DND-41 (cell line): ENCODE results near the gene SLC25A41.
A peak's percentile ranks its signal among the peaks of the same experiment; 100 is the strongest.

Experiments
- ATAC-seq: fragments of 200-7000 bp; cut with Tn5 transposase; 3 replicates; pipeline ENCODE4 v1.9.1; 2021; ENCODE audit warnings: low read depth; ENCODE audit not compliant: insufficient read depth
- DNase-seq: peaks from one replicate; pipeline ENCODE4 v3.0.0-alpha.2; 2020
- H2AFZ ChIP-seq: 2 replicates; pipeline ENCODE4 v1.6.0; 2012; ENCODE audit warnings: low read depth, low read length
- H3K27ac ChIP-seq: 2 replicates; pipeline ENCODE4 v1.5.1; 2012; ENCODE audit warnings: low read length, inconsistent platforms
- H3K27me3 ChIP-seq: fragments of 200-600 bp; sonication (generic); 2 replicates; pipeline ENCODE4 v1.6.0; 2012; ENCODE audit warnings: low read length, mild to moderate bottlenecking, inconsistent platforms; ENCODE audit not compliant: insufficient read depth, poor library complexity
- H3K36me3 ChIP-seq: 2 replicates; pipeline ENCODE4 v1.5.1; 2012; ENCODE audit warnings: low read length, inconsistent platforms; ENCODE audit not compliant: insufficient read depth
- H3K4me1 ChIP-seq: 2 replicates; pipeline ENCODE4 v1.5.1; 2012; ENCODE audit warnings: mild to moderate bottlenecking, low read length; ENCODE audit not compliant: insufficient read depth
- H3K4me2 ChIP-seq: 2 replicates; pipeline ENCODE4 v1.6.0; 2012; ENCODE audit warnings: mild to moderate bottlenecking, moderate library complexity, low read length, inconsistent platforms; ENCODE audit not compliant: insufficient read depth
- H3K4me3 ChIP-seq, 2 experiments: fragments of 200-600 bp in 1 of 2; shearing (Covaris generic) in 1 of 2; 2 replicates each; pipeline ENCODE4 v1.5.1; 2012 to 2016; ENCODE audit warnings: inconsistent platforms in 2 of 2, low read length in 2 of 2, mild to moderate bottlenecking in 2 of 2, low read depth in 1 of 2, moderate library complexity in 1 of 2
- H3K79me2 ChIP-seq: 2 replicates; pipeline ENCODE4 v1.6.0; 2012; ENCODE audit warnings: low read length, inconsistent platforms; ENCODE audit not compliant: insufficient read depth
- H3K9ac ChIP-seq: 2 replicates; pipeline ENCODE4 v1.6.0; 2012; ENCODE audit warnings: low read depth, mild to moderate bottlenecking, inconsistent platforms, low read length, moderate library complexity
- H3K9me3 ChIP-seq: 2 replicates; pipeline ENCODE4 v1.5.1; 2012; ENCODE audit warnings: low read length, moderate library complexity, mild to moderate bottlenecking, inconsistent platforms; ENCODE audit not compliant: insufficient read depth, severe bottlenecking
- H4K20me1 ChIP-seq: 2 replicates; pipeline ENCODE4 v1.6.0; 2012; ENCODE audit warnings: low read length; ENCODE audit not compliant: insufficient read depth
- CTCF ChIP-seq: IDR thresholded peaks from 2 replicates; pipeline ENCODE4 v1.5.1; 2012; ENCODE audit warnings: borderline replicate concordance, low read length, moderate library complexity, mild to moderate bottlenecking; ENCODE audit not compliant: poor library complexity, severe bottlenecking; ENCODE audit errors: extremely low read depth
- EZH2 ChIP-seq: IDR thresholded peaks from 3 replicates; pipeline ENCODE4 v1.6.1; 2012; ENCODE audit warnings: borderline replicate concordance, low read depth, mild to moderate bottlenecking, moderate library complexity, low read length, inconsistent platforms; ENCODE audit not compliant: severe bottlenecking

The SLC25A41 gene

GRCh38 chr19:6464070-6464873 is 30.7 kb upstream of the SLC25A41 start, which contains the start of gene CRB3:
Gene CRB3, plus strand, starts transcription at chr19:6464271. Its CDS starts 431 bp downstream, at chr19:6464702.
- H3K36me3 ChIP-seq, result 0 out of 2 replicates have a peak, but pooled peaks cover 4% of the 10 kb centered on the region
- peaks cover 11% of the 10 kb centered on the region for H3K4me1 ChIP-seq
- no peak within 1 kb of the TSS for H3K4me2 ChIP-seq
- DNase-seq (no peak), ATAC-seq (no peak)
- H3K27me3 ChIP-seq, result no peaks in the 10 kb centered on the region
- H2AFZ ChIP-seq, result no peak within 1 kb of the TSS
- H3K9ac ChIP-seq, result no peak within 1 kb of the TSS
- no peaks in the 10 kb centered on the region for H4K20me1 ChIP-seq
- no peaks in the 10 kb centered on the region for H3K9me3 ChIP-seq
- H3K79me2 ChIP-seq, result no peaks in the 10 kb centered on the region
- no peak within 1 kb of the TSS for H3K27ac ChIP-seq
- H3K4me3 ChIP-seq, result no peak within 1 kb of the TSS
- TF ChIP-seq EZH2 (no peak), CTCF (no peak)

- ATAC-seq, result peak; percentile 88
- Histone ChIP-seq H3K36me3 (peaks cover 8% of the 10 kb centered on the region), H2AFZ (peak overlapping the region; percentile 99), H3K9me3 (no peaks in the 10 kb centered on the region), H3K4me2 (peak overlapping the region; percentile 100), H3K27ac (peak overlapping the region; percentile 89), H3K4me1 (peaks cover 25% of the 10 kb centered on the region), H3K9ac (peak overlapping the region; percentile 71), H4K20me1 (no peaks in the 10 kb centered on the region), H3K4me3 (peak overlapping the region; percentile 75 to 100; a peak in 3 of 4 replicates), H3K27me3 (no peaks in the 10 kb centered on the region), H3K79me2 (peaks cover 4% of the 10 kb centered on the region; the same call in 1 of the 2 replicates)
- DNase-seq, result peak; percentile 99
- TF ChIP-seq CTCF, result peak; percentile 79
- no peak for TF ChIP-seq EZH2
Measured at GRCh38 chr19:6460099-6460884, 26.7 kb upstream of the SLC25A41 start.

GRCh38 chr19:6459262-6460098 is 25.9 kb upstream of the SLC25A41 start, which contains the start of gene SLC25A23:
Gene SLC25A23, minus strand, starts transcription at chr19:6459792. Its CDS starts 164 bp downstream, at chr19:6459628.
- TF ChIP-seq EZH2 (no peak), CTCF (no peak)
- peaks cover 16% of the 10 kb centered on the region for H3K36me3 ChIP-seq
- H2AFZ ChIP-seq, result peak within 1 kb of the TSS; percentile 99
- ATAC-seq, result peak; percentile 62
- peaks cover 6% of the 10 kb centered on the region for H3K9me3 ChIP-seq
- H3K27me3 ChIP-seq, result no peaks in the 10 kb centered on the region
- DNase-seq, result peak; percentile 82
- H4K20me1 ChIP-seq, result no peaks in the 10 kb centered on the region
- peak within 1 kb of the TSS; percentile 100 for H3K4me2 ChIP-seq
- H3K4me3 ChIP-seq, result peak within 1 kb of the TSS; percentile 75 to 100; a peak in 3 of 4 replicates
- peaks cover 25% of the 10 kb centered on the region for H3K4me1 ChIP-seq
- H3K9ac ChIP-seq, result peak within 1 kb of the TSS; percentile 71
- peaks cover 4% of the 10 kb centered on the region; the same call in 1 of the 2 replicates for H3K79me2 ChIP-seq
- H3K27ac ChIP-seq, result peak within 1 kb of the TSS; percentile 89
